Measurements from ENCODE around the gene MAP4K5. TPM values are rescaled to one million over a fixed set of nuclear protein-coding genes. Genes with fewer than 3 reads are reported as not detected.
"Not testable (repeated sequence)": the region's sequence is repeated elsewhere in the genome, so short reads cannot be mapped to it uniquely, and the experiment has no call there.

The MAP4K5 gene
- total RNA-seq, 2 donors from 2014 or later: 17.9 to 22.3 TPM

DNA sequence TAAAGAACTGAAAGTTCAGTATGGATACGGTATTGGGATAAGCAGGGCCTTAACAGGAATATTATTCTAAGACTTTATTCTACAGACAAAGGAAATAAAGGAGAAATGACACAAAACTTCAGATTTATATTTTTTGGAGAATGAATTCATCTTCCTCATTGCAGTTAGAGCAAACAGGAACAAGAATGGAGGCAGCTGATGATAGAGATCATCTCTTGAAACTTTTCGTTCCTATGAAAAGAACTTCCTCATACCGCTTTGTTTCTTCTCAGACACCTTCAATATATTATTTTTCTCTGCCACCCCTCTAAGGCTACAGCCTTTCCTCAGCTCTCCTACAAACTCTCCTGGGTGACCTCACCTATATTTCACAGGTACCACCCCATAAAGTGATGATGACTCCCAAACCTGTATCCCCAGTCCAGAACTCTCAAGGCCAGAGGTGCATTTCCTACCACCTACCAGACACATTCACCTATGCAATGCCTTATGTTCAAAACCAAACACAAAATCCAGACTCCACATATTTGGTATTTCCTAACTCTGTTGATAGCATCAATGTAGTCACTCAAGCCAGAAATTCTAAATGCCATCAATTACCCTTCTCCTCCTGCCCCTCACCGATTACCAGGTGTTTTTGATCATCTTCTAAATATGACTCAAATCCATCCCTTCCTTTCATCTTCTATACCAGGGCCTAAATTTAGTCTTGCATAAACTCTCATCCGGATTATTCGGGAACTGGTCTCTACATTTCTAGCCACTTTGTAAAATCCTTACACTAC, 7.4 kb downstream of the MAP4K5 start:
- ATAC-seq (replicated peaks): no peak
- Mint-ChIP-seq H3K27me3 (no peaks in the 10 kb centered on the region), H3K27ac (peak overlapping the region; percentile 12), H3K4me1 (peaks cover 57% of the 10 kb centered on the region), H3K36me3 (ENCODE audit: low read depth) (peaks cover 12% of the 10 kb centered on the region), H3K4me3 (peak overlapping the region; percentile 45), H3K9me3 (no peaks in the 10 kb centered on the region)

DNA sequence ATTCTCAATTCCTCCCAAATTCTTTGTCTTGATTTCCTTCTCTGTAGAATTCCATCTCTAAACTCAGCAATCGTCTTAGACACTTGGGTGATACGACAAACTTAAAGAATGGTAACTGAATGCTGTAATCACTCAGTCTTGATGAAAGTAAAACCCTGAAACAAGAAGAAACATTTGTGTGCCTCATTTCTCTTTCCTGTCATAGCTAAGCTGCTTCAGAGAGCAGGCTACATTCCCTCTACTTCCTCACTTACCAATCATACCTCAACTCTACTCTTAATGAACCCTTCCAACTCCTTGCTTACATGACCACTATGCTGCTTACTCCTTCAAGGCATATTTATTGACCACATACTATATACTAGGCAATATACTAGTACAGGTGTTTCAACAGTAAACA, 8.3 kb downstream of the MAP4K5 start:
- H3K27ac Mint-ChIP-seq: peak overlapping the region; percentile 12
- H3K36me3 Mint-ChIP-seq (ENCODE audit: low read depth): peaks cover 12% of the 10 kb centered on the region
- peak overlapping the region; percentile 45 for H3K4me3 Mint-ChIP-seq
- ATAC-seq (replicated peaks): peak; percentile 22
- H3K4me1 Mint-ChIP-seq: peaks cover 48% of the 10 kb centered on the region
- no peaks in the 10 kb centered on the region for H3K27me3 Mint-ChIP-seq
- no peaks in the 10 kb centered on the region for H3K9me3 Mint-ChIP-seq

DNA sequence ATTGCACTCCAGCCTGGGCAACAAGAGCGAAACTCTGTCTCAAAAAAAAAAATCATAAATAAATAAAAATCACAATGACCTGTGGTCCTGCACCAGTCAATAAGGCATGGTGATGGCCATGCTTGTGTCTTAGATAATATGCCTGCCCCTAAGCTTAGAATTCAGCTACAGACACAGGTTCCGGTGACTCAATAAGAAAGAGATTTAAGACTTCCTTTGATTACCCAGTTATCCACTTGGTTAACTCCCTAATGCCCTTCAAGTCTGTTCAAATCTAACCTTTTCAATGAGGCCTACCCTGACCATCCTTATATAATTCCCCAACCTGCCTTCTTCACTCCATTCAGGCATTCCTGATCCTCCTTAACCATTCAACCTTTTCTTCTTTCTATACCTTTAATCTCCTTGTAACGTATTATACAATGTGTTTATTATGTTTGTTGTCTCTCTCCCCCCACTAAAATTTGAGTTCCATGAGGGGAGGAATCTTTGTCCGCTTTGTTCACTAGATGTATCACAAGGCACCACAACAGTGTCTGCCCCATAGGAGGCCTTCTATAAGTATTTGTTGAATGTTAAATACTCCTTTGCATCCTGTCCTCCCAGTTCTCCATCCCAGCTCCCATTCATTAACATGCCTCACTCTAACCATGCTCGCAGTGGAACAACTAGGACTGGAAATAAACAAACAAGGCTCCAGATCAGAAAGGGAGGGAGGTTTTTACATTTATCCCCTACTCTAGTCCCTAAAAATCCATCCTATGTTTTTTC, 8.9 kb downstream of the MAP4K5 start:
- peak overlapping the region; percentile 45 for H3K4me3 Mint-ChIP-seq
- peak overlapping the region; percentile 12 for H3K27ac Mint-ChIP-seq
- no peak for ATAC-seq (replicated peaks)
- H3K9me3 Mint-ChIP-seq: no peaks in the 10 kb centered on the region
- peaks cover 15% of the 10 kb centered on the region for H3K36me3 Mint-ChIP-seq (ENCODE audit: low read depth)
- no peaks in the 10 kb centered on the region for H3K27me3 Mint-ChIP-seq
- H3K4me1 Mint-ChIP-seq: peaks cover 48% of the 10 kb centered on the region

DNA sequence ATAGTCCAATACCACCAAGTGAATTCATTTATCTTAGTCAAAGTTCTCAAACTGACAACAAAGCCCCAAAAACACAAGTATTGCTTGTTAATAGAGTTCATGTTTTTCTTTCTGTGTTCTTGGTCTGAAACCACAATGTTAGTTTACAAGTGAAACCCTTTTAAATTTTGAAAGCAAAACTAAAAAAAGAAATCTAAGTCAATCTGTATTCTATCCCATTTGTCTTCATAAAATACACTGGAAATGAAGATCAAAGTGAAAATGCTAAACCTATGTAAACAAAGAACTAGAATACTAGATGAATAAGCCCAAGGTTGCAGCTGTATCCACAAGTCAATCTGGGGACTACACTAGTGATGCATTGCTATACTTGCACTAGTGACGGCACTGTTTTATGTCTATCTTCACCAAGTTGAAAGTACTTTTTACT, 10.4 kb downstream of the MAP4K5 start:
- Mint-ChIP-seq H3K27ac (peak overlapping the region; percentile 96), H3K27me3 (no peaks in the 10 kb centered on the region), H3K36me3 (ENCODE audit: low read depth) (peaks cover 11% of the 10 kb centered on the region), H3K4me3 (peak overlapping the region; percentile 75), H3K4me1 (peaks cover 48% of the 10 kb centered on the region), H3K9me3 (no peaks in the 10 kb centered on the region)
- peak; percentile 85 for ATAC-seq (replicated peaks)

DNA sequence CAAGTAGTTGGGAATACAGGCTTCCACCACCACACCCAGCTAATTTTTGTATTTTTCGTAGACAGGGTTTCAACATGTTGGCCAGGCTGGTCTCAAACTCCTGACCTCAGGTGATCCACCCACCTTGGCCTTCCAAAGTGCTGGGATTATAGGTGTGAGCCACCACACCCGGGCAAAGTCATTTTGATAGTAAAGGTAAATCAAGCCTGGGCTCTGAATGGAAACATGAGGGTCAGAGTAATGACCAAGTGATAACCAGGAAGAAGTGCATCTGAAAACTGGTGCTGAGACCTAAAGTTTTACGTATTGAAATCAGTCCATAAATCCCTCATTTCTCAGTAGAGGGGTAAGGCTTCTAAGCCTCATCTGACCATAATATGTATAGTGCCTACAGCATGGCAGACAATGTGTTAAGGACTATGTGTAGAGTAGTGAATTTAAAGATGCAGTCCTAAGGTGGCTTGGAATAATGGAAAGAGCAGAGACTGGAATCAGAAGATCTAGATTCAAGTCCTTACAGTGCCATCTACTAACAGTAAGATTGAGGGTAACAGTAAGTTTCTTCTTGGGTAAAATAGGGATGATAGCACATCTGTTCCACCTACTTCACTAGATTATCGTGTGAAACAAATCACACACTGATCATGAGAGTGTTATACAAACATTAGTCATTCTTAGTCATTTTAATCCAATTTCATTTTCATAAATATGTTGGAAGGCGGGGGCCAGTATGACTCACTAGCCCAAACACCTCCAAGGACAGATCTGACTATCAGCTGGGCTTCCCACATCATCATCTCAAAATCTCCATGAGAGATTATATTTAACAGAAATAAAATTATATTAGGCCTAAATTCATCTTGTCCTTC, 11.2 kb downstream of the MAP4K5 start:
- Mint-ChIP-seq H3K36me3 (ENCODE audit: low read depth) (peaks cover 11% of the 10 kb centered on the region), H3K27ac (peak overlapping the region; percentile 96), H3K27me3 (no peaks in the 10 kb centered on the region), H3K4me1 (peaks cover 43% of the 10 kb centered on the region), H3K4me3 (peak overlapping the region; percentile 75), H3K9me3 (no peaks in the 10 kb centered on the region)
- peak; percentile 85 for ATAC-seq (replicated peaks)

DNA sequence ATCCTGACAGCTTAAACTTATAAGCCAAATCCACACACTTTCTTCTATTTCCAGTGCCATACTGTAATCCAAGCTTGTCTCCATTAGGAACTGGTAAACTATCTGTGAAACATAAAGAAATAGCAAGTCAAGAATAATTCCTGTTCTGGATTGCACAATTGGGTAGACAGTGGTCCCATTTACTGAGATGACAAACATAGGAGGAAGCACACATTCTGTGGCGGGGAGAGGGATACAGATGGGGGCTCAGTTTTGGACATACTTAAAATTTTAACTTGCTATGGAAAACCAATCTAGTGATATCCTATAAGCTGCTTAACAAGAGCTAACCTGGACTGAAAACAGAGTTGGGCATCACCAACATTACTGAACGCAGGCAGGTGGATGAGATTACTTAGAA, 16.3 kb downstream of the MAP4K5 start:
- ATAC-seq (replicated peaks): no peak
- peaks cover 5% of the 10 kb centered on the region for H3K36me3 Mint-ChIP-seq (ENCODE audit: low read depth)

DNA sequence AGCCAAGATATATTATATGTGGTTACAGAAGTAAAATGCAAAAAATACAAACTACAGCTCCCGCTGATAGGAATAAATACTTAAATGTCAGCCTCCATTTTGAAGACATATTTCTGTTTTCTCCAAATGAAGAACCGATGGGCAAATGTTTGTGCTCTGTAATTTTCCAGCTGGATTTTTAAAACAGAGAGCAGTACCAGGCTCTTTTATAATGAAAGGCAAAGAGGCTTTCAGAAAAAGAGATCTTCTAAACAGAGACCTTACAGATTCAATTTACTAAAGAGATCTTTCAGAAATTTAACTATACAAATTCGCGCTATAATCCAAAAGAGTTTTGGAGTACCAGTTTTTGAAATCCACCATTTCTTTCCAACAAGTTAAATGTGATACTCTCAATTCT, 19.9 kb downstream of the MAP4K5 start:
- H3K9me3 Mint-ChIP-seq: no peaks in the 10 kb centered on the region
- H3K27me3 Mint-ChIP-seq: no peaks in the 10 kb centered on the region
- no peak overlapping the region for H3K4me3 Mint-ChIP-seq
- no peak for ATAC-seq (replicated peaks)
- no peaks in the 10 kb centered on the region for H3K36me3 Mint-ChIP-seq (ENCODE audit: low read depth)
- H3K4me1 Mint-ChIP-seq: peaks cover 8% of the 10 kb centered on the region
- H3K27ac Mint-ChIP-seq: no peak overlapping the region

More for the DNA sequence above, 16.3 kb downstream of the MAP4K5 start:
- Mint-ChIP-seq H3K9me3 (no peaks in the 10 kb centered on the region), H3K4me3 (no peak overlapping the region), H3K27ac (no peak overlapping the region), H3K27me3 (no peaks in the 10 kb centered on the region), H3K4me1 (peaks cover 2% of the 10 kb centered on the region)

DNA sequence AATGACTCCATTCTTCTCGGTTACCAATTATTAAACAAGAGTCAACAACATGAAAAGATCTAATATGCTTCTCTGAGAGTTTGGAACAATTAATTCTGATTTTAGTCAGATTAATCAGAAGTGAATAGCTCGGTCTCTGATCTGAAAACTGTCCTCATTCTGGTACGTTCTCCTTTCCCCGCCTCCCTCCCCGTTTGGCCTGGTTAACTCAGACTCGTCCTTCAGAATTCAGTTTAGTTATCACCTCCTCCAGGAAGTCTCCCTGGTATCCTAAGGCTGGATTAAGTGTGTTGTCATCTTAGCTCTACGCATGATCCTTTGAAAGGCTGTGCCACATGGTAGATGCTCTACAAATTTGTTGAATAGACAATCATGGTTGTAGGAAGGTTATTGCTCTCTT, 22.2 kb downstream of the MAP4K5 start:
- no peaks in the 10 kb centered on the region for H3K9me3 Mint-ChIP-seq
- H3K27me3 Mint-ChIP-seq: no peaks in the 10 kb centered on the region
- H3K4me3 Mint-ChIP-seq: no peak overlapping the region
- no peak overlapping the region for H3K27ac Mint-ChIP-seq
- no peaks in the 10 kb centered on the region for H3K36me3 Mint-ChIP-seq (ENCODE audit: low read depth)
- H3K4me1 Mint-ChIP-seq: peaks cover 13% of the 10 kb centered on the region
- no peak for ATAC-seq (replicated peaks)

DNA sequence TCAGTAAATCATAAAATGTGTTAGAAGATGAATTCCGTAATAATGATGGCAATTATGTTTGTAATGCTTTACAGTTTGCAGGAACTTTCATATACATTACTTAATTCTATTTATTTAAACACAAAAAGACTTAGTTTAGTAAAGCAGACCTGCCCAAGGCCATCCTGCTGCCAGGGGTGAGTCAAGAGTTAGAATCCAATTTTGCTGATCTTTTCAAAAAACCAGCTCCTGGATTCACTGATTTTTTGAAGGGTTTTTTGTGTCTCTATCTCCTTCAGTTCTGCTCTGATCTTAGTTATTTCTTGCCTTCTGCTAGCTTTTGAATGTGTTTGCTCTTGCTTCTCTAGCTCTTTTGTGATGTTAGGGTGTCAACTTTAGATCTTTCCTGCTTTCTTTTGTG, 25.3 kb downstream of the MAP4K5 start:
- not testable (repeated sequence) for ATAC-seq (replicated peaks); H3K27me3 Mint-ChIP-seq; H3K4me3 Mint-ChIP-seq; H3K9me3 Mint-ChIP-seq
- H3K36me3 Mint-ChIP-seq (ENCODE audit: low read depth): peaks cover 24% of the 10 kb centered on the region
- peak overlapping the region; percentile 72 for H3K27ac Mint-ChIP-seq
- peaks cover 13% of the 10 kb centered on the region for H3K4me1 Mint-ChIP-seq

DNA sequence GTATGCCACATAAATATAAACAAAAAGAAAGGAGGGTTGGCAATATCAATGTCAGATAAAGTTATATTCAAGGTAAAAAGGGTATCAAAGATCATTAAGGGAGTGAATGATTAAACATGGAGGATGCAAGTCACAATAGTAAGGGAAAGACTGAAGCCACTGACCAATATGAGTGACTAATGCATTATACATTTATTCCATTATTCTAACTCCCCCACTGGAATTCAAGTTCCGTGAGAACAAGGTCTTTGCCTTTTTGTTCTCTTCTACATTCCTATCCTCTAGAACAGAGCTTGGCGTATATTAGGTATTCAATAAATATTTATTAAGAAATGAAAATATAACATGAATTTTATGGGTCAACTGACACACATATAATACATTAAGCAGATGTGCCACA, 30.7 kb downstream of the MAP4K5 start:
- Mint-ChIP-seq H3K4me3 (no peak overlapping the region), H3K9me3 (no peaks in the 10 kb centered on the region), H3K27me3 (no peaks in the 10 kb centered on the region), H3K4me1 (peaks cover 7% of the 10 kb centered on the region), H3K36me3 (ENCODE audit: low read depth) (peaks cover 51% of the 10 kb centered on the region), H3K27ac (no peak overlapping the region)
- ATAC-seq (replicated peaks): no peak

DNA sequence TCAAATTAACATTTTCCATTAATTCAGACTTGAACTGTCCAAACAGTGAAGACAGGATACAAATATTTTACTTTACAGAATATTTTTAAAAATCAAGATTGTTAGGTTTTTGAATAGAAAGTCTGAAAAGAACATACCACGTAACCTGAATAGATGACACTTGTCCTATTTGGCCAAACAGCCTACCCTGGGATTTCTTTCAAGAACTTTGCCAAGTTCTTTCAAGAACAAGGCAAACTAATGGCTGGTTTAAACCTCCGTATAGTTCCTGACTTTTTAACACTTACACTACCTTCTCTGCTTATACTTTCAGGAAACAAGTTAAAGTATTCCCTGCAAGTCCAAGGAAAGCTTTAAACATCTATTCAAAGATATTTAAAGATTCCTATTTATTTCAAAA, 35.0 kb downstream of the MAP4K5 start:
- ATAC-seq (replicated peaks): no peak
- Mint-ChIP-seq H3K27ac (no peak overlapping the region), H3K27me3 (no peaks in the 10 kb centered on the region), H3K4me3 (no peak overlapping the region), H3K36me3 (ENCODE audit: low read depth) (peaks cover 36% of the 10 kb centered on the region), H3K9me3 (no peaks in the 10 kb centered on the region), H3K4me1 (peaks cover 15% of the 10 kb centered on the region)

DNA sequence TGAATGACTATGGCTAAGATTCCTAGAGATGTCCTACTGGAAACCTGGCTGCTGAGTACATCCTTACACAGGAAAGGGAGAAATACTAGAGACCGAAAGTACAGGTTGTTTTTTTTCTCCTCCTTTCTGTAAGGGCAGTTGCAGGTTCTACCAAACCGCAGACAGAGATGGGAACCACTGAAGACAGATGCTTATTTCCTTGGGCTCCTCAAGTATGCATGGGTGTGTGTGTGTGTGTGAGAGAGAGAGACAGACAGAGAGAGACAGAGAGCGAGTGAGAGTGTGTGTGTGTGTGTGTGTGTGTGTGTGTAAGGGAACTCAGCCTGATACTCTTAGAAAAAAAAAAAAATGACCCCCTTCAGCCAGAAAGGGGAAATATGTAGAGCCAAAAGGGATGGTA, 42.5 kb downstream of the MAP4K5 start:
- ATAC-seq (replicated peaks): no peak
- Mint-ChIP-seq H3K4me1 (peaks cover 8% of the 10 kb centered on the region), H3K27ac (no peak overlapping the region), H3K4me3 (no peak overlapping the region), H3K36me3 (ENCODE audit: low read depth) (peaks cover 12% of the 10 kb centered on the region), H3K27me3 (no peaks in the 10 kb centered on the region), H3K9me3 (no peaks in the 10 kb centered on the region)

DNA sequence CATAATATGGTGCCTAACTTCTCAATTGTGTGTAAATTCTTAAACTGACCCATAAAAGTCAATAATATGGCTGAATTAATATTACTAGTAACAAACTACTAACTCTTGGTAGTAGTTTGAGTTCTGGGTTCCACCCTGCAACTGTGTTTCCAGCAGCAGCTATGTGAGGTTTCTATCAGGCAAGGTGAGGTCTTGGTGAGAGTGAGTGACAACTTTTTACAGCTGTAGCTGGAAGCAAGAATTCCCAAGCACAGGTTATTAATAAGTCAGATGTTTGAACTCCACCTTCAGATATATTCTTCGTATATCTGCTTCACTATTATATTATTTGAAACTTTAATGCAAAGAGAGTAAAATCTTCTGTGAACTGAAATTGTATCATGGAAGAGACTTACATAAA, 43.8 kb downstream of the MAP4K5 start:
- Mint-ChIP-seq H3K27ac (no peak overlapping the region), H3K36me3 (ENCODE audit: low read depth) (peaks cover 12% of the 10 kb centered on the region), H3K4me1 (peaks cover 8% of the 10 kb centered on the region), H3K9me3 (no peaks in the 10 kb centered on the region), H3K4me3 (no peak overlapping the region), H3K27me3 (no peaks in the 10 kb centered on the region)
- ATAC-seq (replicated peaks): no peak

DNA sequence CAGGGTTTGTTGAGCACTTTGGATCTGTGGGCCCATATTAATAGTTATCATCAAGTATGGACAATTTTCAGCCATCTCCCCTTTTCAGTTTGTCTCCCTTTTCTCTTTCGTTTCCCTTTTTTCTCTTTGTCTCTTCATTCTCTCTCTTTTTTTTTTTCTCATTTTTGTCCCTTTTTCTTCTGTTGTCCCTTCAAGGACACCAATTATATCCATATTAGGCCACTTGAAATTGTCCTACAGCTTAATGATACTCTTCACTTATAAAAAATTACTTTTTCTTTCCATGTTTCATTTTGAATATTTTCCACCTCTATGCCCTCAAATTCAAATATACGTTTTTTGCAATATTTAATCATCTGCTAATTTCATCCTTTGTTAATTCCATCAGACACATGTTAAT, 53.3 kb downstream of the MAP4K5 start:
- H3K27me3 Mint-ChIP-seq: no peaks in the 10 kb centered on the region
- no peak overlapping the region for H3K27ac Mint-ChIP-seq
- ATAC-seq (replicated peaks): no peak
- H3K4me1 Mint-ChIP-seq: no peaks in the 10 kb centered on the region
- peaks cover 53% of the 10 kb centered on the region for H3K36me3 Mint-ChIP-seq (ENCODE audit: low read depth)
- peaks cover 3% of the 10 kb centered on the region for H3K9me3 Mint-ChIP-seq
- H3K4me3 Mint-ChIP-seq: no peak overlapping the region
